Stimulated activated CD4-positive, alpha-beta T cell treated with anti-CD3 and anti-CD28 coated beads, Interleukin-12 subunit alpha, Interleukin-12 subunit beta, amount 100 ng/mL, for 48 hours (primary cell): Measurements from ENCODE around the gene P2RX6.
"Not testable (repeated sequence)": the region's sequence is repeated elsewhere in the genome, so short reads cannot be mapped to it uniquely, and the experiment has no call there.

ENCODE experiments used
- DNase-seq, 3 donors: peaks; one replicate each; pipeline ENCODE4 v3.0.0-alpha.2; 2020; ENCODE audit warnings: low read depth in 2 of 3, low spot score in 1 of 3

Gene P2RX6

GRCh38 chr22:21014726-21015465 lies at the start of gene P2RX6:
TSS of gene P2RX6 (plus strand) at chr22:21015165. CDS start at chr22:21015175, 10 bp downstream.
- no peak for DNase-seq

GRCh38 chr22:20965888-20966855 lies 48.8 kb upstream of the P2RX6 start:
- no peak for DNase-seq

- DNase-seq, result no peak
Observed at GRCh38 chr22:20966883-20967696, 47.9 kb upstream of the P2RX6 start, which contains the start of gene AIFM3. TSS of gene AIFM3 (plus strand) at chr22:20967255. CDS start at chr22:20967945, 690 bp downstream.

GRCh38 chr22:20967697-20968211 lies 47.2 kb upstream of the P2RX6 start:
- no peak for DNase-seq

DNA sequence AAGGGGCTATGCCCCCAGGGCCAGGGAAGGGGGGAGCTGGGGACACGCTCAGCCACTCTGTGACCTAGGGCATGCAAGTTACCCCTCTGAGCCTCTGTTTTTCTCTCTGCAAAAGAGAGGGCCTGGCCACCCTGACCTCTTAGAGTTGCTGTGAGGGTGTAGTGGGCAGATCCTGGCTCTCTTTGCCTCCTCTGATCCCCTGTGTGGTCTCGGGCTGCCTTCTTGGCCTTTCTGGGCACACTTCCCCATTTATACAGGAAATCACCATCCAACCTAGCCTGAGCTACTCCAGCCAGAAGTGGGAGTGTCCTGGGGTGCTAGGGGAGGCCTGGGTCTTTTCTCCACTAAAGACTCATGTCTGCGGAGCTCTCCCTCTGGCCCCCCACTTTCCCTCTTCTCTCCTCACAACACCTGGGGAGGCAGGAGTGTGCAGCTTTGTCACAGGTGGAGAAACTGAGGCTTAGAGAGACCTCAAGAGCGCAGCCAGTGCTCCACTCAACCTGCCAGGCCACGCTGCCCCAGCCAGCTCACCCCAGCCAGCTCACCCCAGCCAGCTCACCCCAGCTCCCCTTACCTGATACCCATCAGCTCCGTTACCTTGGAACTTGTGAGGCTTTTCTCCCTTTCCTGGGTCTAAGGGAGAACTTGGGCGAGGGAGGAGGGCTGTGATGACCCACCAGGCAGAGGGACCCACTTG lies 46.5 kb upstream of the P2RX6 start:
- DNase-seq, result no peak

GRCh38 chr22:20970939-20971657 lies 43.9 kb upstream of the P2RX6 start:
- no peak for DNase-seq

- not testable (repeated sequence) for DNase-seq
Observed at GRCh38 chr22:20972014-20972694, 42.8 kb upstream of the P2RX6 start.

GRCh38 chr22:20972933-20973577 lies 41.9 kb upstream of the P2RX6 start:
- DNase-seq, result no peak

DNA sequence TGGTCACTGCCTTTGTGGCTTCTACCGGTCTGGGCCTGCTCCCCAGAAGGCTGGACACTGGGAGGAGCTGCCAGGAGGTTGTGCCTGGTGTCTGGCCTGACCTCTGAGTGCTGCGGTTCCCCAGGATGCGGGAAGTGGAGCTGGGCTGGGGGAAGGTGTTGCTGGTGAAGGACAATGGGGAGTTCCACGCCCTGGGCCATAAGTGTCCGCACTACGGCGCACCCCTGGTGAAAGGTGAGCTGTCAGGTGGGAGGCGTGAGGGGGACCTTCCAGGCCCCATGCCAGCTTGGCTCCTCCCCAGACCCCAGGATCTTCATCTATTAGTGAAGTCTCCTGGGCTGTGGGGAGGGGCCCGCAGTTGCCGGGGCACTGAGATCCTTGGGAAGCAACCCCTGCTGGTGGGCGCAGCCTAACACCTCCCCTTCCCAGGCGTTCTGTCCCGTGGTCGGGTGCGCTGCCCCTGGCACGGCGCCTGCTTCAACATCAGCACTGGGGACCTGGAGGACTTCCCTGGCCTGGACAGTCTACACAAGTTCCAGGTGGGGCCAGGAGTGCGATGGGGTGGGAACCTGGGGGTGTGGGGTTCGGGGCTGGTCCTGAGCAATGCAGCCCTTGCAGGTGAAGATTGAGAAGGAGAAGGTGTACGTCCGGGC lies 41.2 kb upstream of the P2RX6 start:
- no peak for DNase-seq

DNA sequence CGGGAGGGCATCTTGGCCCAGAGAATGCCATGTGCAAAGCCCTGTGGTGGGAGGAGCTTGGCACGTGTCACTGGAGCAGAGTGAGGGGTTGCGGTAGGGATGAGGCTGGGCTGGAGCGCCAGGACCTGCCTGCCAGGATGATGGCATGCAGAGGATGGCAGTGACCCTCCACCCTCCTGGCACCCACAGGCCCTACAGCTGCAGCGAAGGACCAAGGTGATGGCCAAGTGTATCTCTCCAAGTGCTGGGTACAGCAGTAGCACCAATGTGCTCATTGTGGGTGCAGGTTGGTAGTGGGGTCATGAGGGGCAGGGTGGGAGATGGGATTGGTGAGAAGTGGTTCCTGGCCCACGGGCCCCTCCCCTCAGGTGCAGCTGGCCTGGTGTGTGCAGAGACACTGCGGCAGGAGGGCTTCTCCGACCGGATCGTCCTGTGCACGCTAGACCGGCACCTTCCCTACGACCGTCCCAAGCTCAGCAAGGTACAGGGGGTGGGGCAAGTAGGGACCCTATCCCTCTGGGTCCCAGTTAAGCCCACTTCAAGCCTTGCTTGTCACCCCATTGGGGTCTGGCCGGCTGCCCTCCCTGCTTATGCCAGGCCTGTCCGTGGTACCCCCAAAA lies 40.5 kb upstream of the P2RX6 start:
- DNase-seq, result no peak

DNA sequence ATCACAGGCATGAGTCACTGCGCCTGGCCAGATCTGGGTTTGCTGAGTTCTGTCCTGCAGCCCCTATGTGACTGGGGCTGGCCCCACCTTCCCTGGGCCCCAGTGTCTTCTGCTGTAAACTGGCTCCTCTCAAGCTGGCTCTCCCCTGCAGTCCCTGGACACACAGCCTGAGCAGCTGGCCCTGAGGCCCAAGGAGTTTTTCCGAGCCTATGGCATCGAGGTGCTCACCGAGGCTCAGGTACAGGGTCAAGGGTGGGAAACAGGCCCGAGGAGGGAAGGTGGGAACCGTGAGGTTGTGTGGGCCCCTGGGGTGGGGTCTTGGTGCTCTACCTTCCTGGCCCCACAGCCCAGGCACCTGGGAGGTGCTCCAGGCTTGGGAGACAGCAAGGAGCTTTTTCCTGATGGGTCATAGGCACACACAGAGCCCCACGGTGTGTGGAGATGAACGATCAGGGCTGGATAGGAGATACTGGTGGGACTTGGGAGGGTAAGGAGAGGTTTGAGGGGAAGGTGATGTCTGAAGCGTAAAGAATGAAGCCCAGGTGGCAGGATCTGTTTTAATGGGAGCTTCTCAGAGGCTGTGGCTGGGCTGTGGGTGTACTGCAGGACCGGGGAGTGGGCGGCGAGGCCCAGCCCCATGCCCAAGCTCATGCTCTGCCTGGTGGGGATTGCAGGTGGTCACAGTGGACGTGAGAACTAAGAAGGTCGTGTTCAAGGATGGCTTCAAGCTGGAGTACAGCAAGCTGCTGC lies 39.2 kb upstream of the P2RX6 start:
- DNase-seq, result no peak

DNA sequence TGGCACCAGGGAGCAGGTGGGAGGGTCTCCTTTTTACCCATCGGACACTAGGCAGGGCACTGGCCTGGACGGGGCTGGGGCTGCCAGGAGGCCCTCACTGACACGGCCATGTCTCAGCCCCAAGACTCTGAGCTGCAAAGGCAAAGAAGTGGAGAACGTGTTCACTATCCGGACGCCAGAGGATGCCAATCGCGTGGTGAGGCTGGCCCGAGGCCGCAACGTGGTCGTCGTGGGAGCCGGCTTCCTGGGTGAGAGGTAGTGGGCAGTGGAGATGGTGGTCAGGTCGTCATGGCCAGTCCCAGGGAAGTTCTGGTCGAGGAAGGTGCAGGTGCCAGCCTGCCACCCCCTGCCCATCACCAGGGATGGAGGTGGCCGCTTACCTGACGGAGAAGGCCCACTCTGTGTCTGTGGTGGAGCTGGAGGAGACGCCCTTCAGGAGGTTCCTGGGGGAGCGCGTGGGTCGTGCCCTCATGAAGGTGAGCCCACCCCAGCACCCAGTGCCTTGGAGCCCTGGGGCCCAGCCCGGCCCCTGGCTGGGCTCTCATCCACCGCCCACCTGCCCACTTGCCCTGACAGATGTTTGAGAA lies 38.6 kb upstream of the P2RX6 start:
- DNase-seq, result no peak

- DNase-seq, result no peak
Observed at GRCh38 chr22:20977019-20977418, 37.9 kb upstream of the P2RX6 start.

DNA sequence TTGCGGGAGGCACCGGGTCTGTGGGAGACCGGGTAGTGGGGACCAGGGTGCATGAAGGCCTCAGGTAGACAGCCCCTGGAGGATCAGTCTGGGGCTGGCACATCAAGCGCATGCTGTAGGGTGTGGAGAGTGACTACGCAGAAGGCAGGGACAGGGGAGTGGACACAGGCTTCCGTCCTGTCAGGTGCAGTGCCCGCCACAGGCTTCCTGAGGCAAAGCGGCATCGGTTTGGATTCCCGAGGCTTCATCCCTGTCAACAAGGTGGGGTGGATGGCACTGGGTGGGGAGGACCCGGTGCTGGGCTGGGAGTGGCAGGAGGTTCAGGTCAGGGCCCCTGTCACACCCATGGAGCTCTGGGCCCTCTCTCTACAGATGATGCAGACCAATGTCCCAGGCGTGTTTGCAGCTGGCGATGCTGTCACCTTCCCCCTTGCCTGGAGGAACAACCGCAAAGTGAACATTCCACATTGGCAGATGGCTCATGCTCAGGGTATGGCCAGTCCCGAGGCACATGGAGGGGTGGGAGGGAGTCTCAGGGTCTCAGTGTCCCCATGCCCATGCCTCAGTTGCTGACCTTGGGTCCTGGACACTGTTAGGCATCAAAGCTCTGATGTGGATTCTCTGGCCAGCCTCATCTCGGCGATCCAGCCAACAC lies 37.3 kb upstream of the P2RX6 start:
- DNase-seq, result no peak

GRCh38 chr22:20978419-20978818 lies 36.5 kb upstream of the P2RX6 start:
- no peak for DNase-seq

- peak; percentile 50 to 76 (median 52) for DNase-seq
Observed at GRCh38 chr22:20979243-20979809, 35.6 kb upstream of the P2RX6 start.
